BE2C (cell line): ENCODE results near the gene PRRT3.
A peak's percentile ranks its signal among the peaks of the same experiment; 100 is the strongest.

Experiments
- DNase-seq: peaks from one replicate; pipeline ENCODE4 v3.0.0-alpha.2; 2020
- H3K27me3 ChIP-seq: fragments of 250-450 bp; sonication (Bioruptor Pico); 2 replicates; pipeline ENCODE4 v1.5.1; 2020; ENCODE audit warnings: mild to moderate bottlenecking
- H3K36me3 ChIP-seq: fragments of 250-450 bp; sonication (Bioruptor Pico); 2 replicates; pipeline ENCODE4 v1.5.1; 2020; ENCODE audit warnings: mild to moderate bottlenecking
- H3K4me1 ChIP-seq: fragments of 250-450 bp; sonication (Bioruptor Pico); 2 replicates; pipeline ENCODE4 v1.5.1; 2020
- H3K4me3 ChIP-seq: 2 replicates; pipeline ENCODE4 v1.5.1; 2011; ENCODE audit warnings: low read depth, low read length
- H3K9me3 ChIP-seq: fragments of 250-450 bp; sonication (Bioruptor Pico); 2 replicates; pipeline ENCODE4 v1.5.1; 2020
- CTCF ChIP-seq: IDR thresholded peaks from 2 replicates; pipeline ENCODE4 v1.5.1; 2012; ENCODE audit warnings: mild to moderate bottlenecking, low read depth, low read length

PRRT3 gene

GRCh38 chr3:9965200-9965875 lies 13.1 kb upstream of the PRRT3 start:
- no peak for DNase-seq
- no peak for TF ChIP-seq CTCF
- H3K36me3 ChIP-seq = no peaks in the 10 kb centered on the region

GRCh38 chr3:9957214-9957613 lies 5.0 kb upstream of the PRRT3 start:
- Histone ChIP-seq H3K36me3 (no peaks in the 10 kb centered on the region), H3K27me3 (no peaks in the 10 kb centered on the region), H3K4me3 (no peak overlapping the region), H3K9me3 (no peaks in the 10 kb centered on the region), H3K4me1 (peaks cover 4% of the 10 kb centered on the region; the same call in 1 of the 2 replicates)
- DNase-seq = no peak
- no peak for TF ChIP-seq CTCF

More at GRCh38 chr3:9965200-9965875, 13.1 kb upstream of the PRRT3 start:
- Histone ChIP-seq H3K4me1 (no peaks in the 10 kb centered on the region), H3K4me3 (no peak overlapping the region), H3K27me3 (no peaks in the 10 kb centered on the region), H3K9me3 (no peaks in the 10 kb centered on the region)

GRCh38 chr3:9955611-9956352 lies 3.6 kb upstream of the PRRT3 start:
- no peaks in the 10 kb centered on the region for H3K27me3 ChIP-seq
- no peaks in the 10 kb centered on the region for H3K36me3 ChIP-seq
- H3K4me1 ChIP-seq = peaks cover 4% of the 10 kb centered on the region; the same call in 1 of the 2 replicates
- TF ChIP-seq CTCF = no peak
- no peaks in the 10 kb centered on the region for H3K9me3 ChIP-seq
- H3K4me3 ChIP-seq = no peak overlapping the region
- DNase-seq = no peak

- H3K36me3 ChIP-seq = no peaks in the 10 kb centered on the region
- no peak for TF ChIP-seq CTCF
- H3K4me3 ChIP-seq = no peak overlapping the region
- no peaks in the 10 kb centered on the region for H3K27me3 ChIP-seq
- H3K4me1 ChIP-seq = peaks cover 4% of the 10 kb centered on the region; the same call in 1 of the 2 replicates
- no peaks in the 10 kb centered on the region for H3K9me3 ChIP-seq
- peak; percentile 24 for DNase-seq
Observed at GRCh38 chr3:9955067-9955502, 2.9 kb upstream of the PRRT3 start.

GRCh38 chr3:9951598-9951961 lies 628 bp downstream of the PRRT3 start:
- H3K27me3 ChIP-seq = no peaks in the 10 kb centered on the region
- no peaks in the 10 kb centered on the region for H3K36me3 ChIP-seq
- H3K4me1 ChIP-seq = peaks cover 4% of the 10 kb centered on the region; the same call in 1 of the 2 replicates
- H3K9me3 ChIP-seq = no peaks in the 10 kb centered on the region
- TF ChIP-seq CTCF = no peak
- no peak for DNase-seq
- H3K4me3 ChIP-seq = peak overlapping the region; percentile 46

- Histone ChIP-seq H3K9me3 (no peaks in the 10 kb centered on the region), H3K36me3 (no peaks in the 10 kb centered on the region), H3K4me3 (no peak overlapping the region), H3K27me3 (no peaks in the 10 kb centered on the region), H3K4me1 (peaks cover 4% of the 10 kb centered on the region; the same call in 1 of the 2 replicates)
- DNase-seq = no peak
- TF ChIP-seq CTCF = no peak
Observed at GRCh38 chr3:9951126-9951525, 1.1 kb downstream of the PRRT3 start.
